Occipital lobe (tissue), 2 donors: ENCODE results near the gene FRMD3. TPM values are rescaled to one million over a fixed set of nuclear protein-coding genes. Genes with fewer than 3 reads are reported as not detected.
"Not testable (repeated sequence)": the region's sequence is repeated elsewhere in the genome, so short reads cannot be mapped to it uniquely, and the experiment has no call there.

Experiments used
- DNase-seq: peaks from one replicate; lab custom pipeline; 2025; lab: John Stamatoyannopoulos, UW
- total RNA-seq: library from RNA; depleted of rRNA; stranded (reverse); fragments of >200 nt; gene quantifications from one replicate; pipeline ENCODE4 v1.2.3, GENCODE V29; 2014

Gene FRMD3
- total RNA-seq, 1 donor from 2014 or later: 68.8 TPM

- DNase-seq: no peak
Observed at GRCh38 chr9:83523684-83524083, 14.5 kb downstream of the FRMD3 start.

DNA sequence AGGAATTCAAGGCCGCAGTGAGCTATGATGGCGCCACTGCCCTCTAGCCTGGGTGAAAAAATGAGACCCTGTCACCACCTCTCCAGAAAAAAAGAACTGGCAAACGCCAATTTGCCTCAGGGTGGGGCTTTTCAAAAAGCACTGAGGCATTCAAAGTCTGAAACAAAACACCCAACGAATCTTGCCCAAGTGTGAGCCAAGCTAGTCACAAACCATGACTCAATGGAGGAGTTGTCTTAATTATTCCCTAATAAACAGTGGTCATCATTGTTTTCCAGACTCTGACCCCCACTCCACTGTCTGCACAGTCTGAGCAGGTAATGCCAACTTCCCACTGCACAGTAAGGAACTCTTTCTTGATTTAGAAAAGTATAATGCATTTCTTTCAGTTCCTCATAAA is 16.8 kb downstream of the FRMD3 start:
- no peak for DNase-seq

DNA sequence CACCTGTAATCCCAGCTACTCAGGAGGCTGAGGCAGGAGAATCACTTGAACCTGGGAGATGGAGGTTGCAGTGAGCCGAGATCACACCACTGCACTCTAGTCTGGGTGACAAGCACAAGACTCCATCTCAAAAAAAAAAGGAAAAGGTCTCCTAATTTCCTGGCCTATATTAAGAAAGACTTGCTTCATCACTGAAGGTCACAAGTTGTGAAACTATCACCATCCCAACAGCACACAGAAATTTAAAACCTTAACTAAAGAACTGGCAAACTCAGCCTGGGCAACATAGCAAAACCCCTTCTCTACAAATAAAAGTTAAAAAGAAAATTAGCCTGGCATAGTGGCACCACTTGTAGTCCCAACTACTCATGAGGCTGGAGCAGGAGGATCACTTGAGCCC is 17.2 kb downstream of the FRMD3 start:
- DNase-seq: no peak

- no peak for DNase-seq
Observed at GRCh38 chr9:83520292-83520691, 17.9 kb downstream of the FRMD3 start.

- DNase-seq: not testable (repeated sequence)
Observed at GRCh38 chr9:83517980-83518379, 20.2 kb downstream of the FRMD3 start.

DNA sequence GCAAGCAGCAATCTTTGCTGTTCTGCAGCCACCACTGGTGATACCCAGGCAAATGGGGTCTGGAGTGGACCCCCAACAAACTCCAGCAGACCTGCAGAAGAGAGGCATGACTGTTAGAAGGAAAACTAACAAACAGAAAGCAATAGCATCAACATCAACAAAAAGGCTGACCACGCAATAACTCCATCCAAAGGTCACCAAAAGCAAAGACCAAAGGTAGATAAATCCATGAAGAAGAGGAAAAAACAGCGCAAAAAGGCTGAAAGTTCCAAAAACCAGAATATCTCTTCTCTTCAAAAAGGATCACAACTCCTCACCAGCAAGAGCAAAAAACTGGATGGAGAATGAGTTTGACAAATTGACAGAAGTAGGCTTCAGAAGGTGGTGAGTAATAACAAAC is 23.4 kb downstream of the FRMD3 start:
- no peak for DNase-seq

DNA sequence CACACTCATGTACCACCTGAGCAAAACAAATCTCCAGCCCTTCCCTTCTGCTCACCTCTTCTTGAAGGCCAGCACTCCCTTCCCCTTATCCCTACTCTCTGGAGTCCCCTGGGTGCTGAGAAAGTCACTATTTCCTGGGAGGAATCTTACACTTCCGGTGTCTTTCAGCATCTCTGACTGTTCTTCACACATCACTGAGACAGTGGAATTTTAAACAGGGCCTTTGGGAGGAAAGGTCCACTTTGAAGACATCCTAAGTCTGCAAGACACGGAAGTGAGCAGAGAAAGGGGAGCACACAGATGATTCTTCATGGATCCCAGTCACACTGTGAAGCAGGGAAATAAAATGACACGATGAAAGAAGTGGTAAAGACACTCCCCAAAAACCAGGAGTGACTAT is 25.6 kb downstream of the FRMD3 start:
- no peak for DNase-seq

DNA sequence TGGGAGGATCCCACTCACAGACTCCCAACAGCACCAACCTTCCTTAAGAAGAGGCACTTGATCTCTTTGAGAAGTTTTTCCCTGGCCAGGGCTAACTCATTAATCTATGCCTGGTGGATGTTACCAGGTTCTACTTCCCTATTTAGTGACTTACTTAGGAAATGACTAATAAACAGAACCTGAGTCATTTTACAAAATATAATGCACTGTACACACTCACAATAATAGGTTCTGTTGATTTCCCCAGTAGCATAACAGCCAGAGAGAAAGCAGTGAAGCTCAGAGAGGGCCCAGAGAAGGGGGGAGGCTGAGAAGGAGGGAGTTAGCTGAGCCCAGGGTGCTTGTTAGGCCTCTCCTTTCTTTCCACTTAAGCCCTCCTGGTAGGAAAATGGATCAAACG is 27.1 kb downstream of the FRMD3 start:
- no peak for DNase-seq

- no peak for DNase-seq
Observed at GRCh38 chr9:83509402-83509801, 28.8 kb downstream of the FRMD3 start.

DNA sequence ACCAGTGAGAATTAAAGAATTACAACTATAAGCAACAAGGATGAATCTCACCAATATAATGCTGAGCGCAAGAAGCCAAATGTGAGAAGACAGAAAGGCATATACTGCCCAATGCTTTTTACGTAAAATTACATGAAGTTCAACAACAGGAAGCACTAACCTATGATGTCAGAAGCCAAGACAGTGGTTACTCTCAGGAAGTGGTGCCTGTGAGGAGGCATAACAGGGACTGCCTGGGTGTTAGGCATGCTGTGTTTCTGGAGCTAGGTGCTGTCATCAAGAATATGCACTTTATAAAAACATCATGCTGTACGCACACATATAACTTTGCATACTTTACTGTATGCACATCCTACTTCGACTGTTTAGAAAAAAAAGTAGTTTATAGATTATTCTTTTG is 30.1 kb downstream of the FRMD3 start:
- no peak for DNase-seq

GRCh38 chr9:83505282-83505681 is 32.9 kb downstream of the FRMD3 start:
- no peak for DNase-seq

- no peak for DNase-seq
Observed at GRCh38 chr9:83503866-83504265, 34.3 kb downstream of the FRMD3 start.

DNA sequence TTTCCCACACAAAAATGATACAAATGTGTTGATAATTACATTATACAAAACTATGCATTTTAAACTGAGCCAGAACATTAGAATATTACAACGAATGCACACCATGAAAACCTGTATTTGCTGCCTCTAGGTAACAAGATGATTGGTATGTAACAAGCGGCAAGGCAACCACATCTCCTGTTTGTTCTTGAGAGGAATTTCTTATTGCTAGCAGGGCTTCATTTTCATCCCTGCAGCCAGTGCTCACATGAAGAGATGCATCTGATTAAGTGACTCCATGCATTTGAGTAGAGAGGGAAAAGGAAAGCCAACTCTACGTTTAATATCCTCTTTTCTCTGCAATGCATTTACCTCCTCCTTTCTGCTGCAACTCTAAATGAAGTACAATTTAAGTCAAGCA is 36.6 kb downstream of the FRMD3 start:
- no peak for DNase-seq

DNA sequence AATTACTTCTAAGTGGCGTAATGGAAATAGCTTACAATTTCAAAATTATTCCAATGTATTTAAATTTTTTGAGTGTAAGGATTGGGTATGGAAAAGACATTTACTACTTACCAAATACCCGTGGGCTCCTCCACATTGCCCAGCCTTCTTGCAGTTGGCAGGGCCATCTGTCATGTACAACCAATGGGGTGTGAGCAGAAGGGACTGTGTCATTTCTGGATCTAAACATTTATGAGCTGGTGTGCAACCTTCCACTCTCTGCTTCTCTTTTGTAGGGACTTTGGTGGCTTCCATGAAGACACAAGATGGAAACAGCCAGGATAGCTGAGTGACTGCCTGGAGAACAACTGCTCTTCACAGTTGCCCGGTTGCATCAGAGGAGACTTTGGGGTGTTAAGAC is 40.8 kb downstream of the FRMD3 start:
- DNase-seq: no peak

- DNase-seq: no peak
Observed at GRCh38 chr9:83491995-83492394, 46.2 kb downstream of the FRMD3 start.

GRCh38 chr9:83491413-83491812 is 46.8 kb downstream of the FRMD3 start:
- no peak for DNase-seq

DNA sequence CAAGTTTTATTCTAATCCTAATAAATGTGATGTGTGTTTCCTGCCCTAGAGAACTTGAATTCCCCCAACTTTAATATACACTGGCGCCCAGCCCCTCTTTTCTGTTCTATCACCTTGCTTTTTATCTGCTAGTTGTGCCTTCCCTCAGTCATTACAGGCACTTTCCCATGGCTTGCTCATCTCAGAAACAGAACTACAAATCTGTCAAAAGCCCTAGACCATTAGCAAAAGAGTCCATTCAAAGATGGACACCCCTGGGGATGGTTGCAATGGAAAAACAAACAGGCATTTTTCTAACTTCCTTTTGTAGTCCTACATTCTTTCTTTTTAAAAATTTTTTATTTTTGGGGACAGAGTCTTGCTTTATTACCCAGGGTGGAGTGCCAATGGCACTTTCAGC is 48.2 kb downstream of the FRMD3 start:
- no peak for DNase-seq

DNA sequence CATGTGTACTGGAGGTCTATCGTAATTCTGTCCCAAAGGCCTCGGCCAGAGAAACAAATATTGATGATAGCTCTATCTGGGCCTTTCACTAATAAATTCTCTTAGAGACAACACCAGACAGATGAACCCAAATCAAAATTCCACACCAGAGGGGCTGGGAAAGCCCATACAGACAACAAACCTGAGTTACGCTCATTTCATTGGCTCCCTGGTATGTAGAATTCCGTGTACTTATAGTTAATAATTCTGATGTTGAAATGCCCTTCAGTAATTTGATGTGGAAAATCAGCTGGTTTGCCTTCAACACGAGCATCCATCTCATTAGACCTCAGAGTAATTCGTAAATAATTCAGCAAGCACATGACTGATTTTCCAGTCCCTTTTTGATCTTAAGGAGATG is 53.2 kb downstream of the FRMD3 start:
- no peak for DNase-seq

DNA sequence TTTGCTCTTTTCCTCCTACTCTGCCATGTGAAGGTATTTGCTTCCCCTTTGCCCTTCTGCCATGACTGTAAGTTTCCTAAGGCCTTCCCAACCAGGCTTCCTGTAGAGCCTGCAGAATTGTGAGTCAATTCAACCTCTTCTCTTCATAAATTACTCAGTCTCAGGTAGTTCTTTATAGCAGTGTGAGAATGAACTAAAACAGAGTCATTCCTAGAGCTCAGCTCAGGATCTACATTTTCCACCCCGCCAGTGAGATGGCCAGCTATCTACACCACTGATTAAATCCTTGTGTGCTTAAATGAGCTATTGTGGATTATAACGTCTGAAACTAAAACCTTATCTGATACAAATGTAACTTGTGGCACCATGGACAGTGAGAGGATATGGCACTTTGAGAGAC is 55.0 kb downstream of the FRMD3 start:
- no peak for DNase-seq

- no peak for DNase-seq
Observed at GRCh38 chr9:83479765-83480164, 58.4 kb downstream of the FRMD3 start.

GRCh38 chr9:83477571-83477970 is 60.6 kb downstream of the FRMD3 start:
- no peak for DNase-seq

GRCh38 chr9:83477120-83477519 is 61.1 kb downstream of the FRMD3 start:
- no peak for DNase-seq

DNA sequence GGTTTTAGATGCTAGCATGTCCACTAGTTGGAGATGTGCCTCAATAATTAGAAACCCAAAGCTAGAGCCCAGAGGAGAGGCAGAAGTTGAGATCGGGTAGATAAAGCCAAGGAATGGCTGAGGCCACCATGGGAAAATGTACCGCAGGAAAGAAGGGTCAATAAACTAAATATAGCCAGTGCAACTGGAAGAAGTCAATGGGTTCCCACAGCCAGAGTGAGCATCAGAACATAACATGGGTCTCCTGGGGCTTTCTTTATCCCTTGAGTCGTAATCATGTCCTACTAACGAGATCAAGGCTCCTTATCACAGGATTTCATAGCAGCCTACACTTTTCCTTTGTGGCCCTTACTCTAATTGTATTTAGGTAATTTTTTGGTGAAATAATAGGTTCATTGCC is 61.7 kb downstream of the FRMD3 start:
- no peak for DNase-seq

GRCh38 chr9:83475741-83476140 is 62.5 kb downstream of the FRMD3 start:
- no peak for DNase-seq

DNA sequence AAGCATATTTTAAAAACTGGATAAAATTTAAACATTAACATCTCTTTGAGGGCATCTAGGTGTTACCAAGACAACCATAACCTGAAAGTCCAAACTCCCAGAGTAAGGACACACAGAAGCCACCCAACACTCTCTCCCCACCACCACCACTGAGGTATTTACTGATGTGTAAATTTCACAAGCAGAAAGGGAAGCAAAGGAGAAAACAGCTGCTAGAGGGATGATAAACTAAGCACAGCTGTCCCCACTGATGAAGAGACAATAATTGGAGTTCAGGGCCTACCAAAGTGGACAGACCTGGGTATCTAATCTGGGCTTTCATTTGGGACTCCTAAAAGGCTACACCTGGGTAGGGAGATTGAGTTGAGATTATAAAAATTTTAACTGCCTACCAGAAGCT is 63.6 kb downstream of the FRMD3 start:
- no peak for DNase-seq
